GM19193 (cell line): ENCODE results near the gene TMED6.

Source experiments
- POLR2A ChIP-seq: IDR thresholded peaks from 4 replicates; pipeline ENCODE4 v1.6.1; 2011; ENCODE audit not compliant: insufficient read depth, insufficient read length; ENCODE audit errors: extremely low read depth

The TMED6 gene

GRCh38 chr16:69330286-69331109 is 21.1 kb downstream of the TMED6 start, which contains the start of gene PDF:
TSS of gene PDF (minus strand) at chr16:69330588. CDS start at chr16:69330570, 18 bp downstream.
- TF ChIP-seq POLR2A: peak; percentile 77

- TF ChIP-seq POLR2A: no peak
These were observed 22.0 kb downstream of the TMED6 start for GRCh38 chr16:69329369-69330285.

- no peak for TF ChIP-seq POLR2A
These were observed 22.7 kb downstream of the TMED6 start for GRCh38 chr16:69328854-69329316.

- TF ChIP-seq POLR2A: no peak
These were observed 23.8 kb downstream of the TMED6 start for GRCh38 chr16:69327585-69328310.

- TF ChIP-seq POLR2A: no peak
These were observed 25.3 kb downstream of the TMED6 start for GRCh38 chr16:69326172-69326873.

- no peak for TF ChIP-seq POLR2A
These were observed 25.8 kb downstream of the TMED6 start for GRCh38 chr16:69325784-69326171.

GRCh38 chr16:69324585-69325253 is 26.9 kb downstream of the TMED6 start:
- TF ChIP-seq POLR2A: no peak

GRCh38 chr16:69324013-69324531 is 27.5 kb downstream of the TMED6 start:
- TF ChIP-seq POLR2A: no peak

- no peak for TF ChIP-seq POLR2A
These were observed 28.2 kb downstream of the TMED6 start for GRCh38 chr16:69323415-69323814.

GRCh38 chr16:69322343-69322742 is 29.2 kb downstream of the TMED6 start:
- TF ChIP-seq POLR2A: no peak

GRCh38 chr16:69321080-69321479 is 30.5 kb downstream of the TMED6 start:
- no peak for TF ChIP-seq POLR2A

GRCh38 chr16:69320740-69321073 is 30.9 kb downstream of the TMED6 start:
- no peak for TF ChIP-seq POLR2A
